Measurements from ENCODE around the gene TTC32.
A peak's percentile ranks its signal among the peaks of the same experiment; 100 is the strongest.
"Not testable (repeated sequence)": the region's sequence is repeated elsewhere in the genome, so short reads cannot be mapped to it uniquely, and the experiment has no call there.

The TTC32 gene

DNA sequence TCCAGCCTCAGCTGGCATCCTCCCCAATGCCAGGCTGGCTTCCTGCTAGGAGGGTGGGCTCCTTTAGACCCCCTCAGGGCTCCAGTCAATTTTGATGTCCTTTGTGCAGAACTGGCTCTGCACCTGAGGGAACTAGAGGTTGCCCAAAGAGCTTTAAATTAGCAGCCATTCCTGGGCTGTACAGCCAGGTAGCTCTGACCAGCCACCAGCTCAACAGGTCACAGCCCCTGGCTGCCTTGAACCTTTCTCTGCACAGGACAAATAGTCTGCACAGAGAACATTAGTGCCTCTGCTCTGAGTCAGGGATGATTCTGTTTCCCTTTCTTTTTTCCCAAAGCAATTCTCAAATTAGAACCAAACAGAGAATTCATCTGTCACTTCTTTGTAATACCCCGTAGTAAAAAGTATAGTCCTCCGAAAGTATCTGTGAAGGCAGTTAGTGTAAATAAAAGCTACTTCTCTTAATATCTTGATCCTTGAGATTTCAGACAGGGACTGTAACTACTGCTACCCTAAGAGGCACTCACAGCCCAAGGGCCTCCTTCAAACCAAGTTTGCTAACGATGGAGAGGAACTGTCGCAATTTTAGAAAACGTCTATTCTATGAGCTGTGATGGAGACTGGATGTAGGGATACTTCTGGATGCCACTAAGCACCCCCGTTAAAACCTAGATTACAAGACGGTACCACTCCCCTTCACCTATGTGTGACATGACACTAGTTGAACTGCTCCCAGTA is 3.0 kb downstream of the TTC32 start:
- no peak for DNase-seq

DNA sequence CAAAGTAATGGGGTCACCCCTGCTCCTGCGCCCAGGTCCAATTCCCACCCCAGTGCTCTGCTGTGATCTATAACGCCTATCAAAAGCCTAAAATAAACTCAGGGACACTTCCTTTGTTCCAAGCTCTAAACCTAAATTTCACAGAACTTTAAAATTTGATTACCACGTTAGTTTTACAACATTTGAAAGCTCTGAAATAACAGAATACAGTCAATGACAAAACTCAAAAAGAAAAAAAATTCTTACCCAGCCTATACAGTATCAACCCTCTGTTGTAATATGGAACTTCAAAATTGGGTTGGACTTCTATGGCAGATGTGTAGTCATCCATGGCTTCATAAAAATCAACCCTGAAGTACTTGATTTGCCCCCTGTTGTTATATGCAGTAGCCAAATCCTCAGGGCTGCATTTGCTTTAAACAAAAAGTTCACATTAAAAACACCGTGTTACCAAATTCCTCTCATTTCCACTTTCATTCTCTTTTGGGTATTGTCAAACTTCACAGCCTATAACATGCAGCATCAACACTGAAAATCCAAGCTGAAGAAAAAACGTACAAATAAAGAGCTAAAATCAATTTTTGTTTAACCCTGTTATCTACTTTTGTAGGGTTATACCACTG is 4.0 kb downstream of the TTC32 start:
- DNase-seq = no peak

DNA sequence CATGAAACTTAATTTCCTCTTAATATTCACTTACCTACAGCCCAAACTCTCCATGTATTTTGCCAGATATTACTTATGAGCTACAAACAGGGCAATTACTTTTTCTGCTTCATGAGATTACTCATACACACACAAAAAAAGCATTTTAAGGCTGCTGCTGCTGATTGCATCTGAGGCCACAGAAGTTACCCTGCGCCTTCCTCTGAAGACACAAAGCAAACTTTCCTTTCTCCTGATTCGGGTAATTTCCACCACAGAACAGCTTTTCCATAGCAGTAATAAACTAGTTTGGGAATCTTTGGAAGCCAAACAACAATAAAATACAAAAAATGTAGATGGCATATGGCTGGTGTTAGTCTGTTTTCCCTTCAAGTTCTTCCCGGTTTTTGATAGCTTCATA is 6.2 kb downstream of the TTC32 start:
- DNase-seq = no peak

DNA sequence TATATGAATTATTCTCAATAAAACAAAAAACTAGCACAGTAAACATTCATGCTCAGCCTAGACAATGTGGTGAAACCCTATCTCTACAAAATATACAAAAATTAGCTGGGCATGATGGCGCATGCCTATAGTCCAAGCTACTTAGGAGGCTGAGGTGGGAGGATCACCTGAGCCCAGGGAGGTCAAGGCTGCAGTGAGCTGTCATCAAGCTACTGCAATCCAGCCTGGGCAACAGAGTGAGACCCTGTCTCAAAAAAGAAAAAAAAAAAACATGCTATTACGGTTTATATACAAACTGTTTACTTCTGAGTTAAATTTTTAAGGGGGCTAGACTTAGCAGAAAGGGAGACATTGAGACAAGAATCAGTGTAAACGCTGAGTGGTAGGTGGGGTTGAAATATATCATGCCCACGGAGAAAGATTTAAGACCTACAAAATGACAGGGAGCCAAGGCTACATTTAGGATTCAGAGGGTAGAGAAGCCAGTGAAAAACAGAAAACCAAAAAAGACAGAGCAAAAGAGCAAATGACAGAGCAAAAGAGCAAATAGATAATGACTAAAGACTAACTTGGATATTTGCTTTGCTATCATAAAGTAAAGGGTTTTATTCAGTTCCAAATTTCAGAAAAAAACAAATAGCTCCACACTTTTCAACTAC is 7.5 kb downstream of the TTC32 start:
- no peak for DNase-seq

DNA sequence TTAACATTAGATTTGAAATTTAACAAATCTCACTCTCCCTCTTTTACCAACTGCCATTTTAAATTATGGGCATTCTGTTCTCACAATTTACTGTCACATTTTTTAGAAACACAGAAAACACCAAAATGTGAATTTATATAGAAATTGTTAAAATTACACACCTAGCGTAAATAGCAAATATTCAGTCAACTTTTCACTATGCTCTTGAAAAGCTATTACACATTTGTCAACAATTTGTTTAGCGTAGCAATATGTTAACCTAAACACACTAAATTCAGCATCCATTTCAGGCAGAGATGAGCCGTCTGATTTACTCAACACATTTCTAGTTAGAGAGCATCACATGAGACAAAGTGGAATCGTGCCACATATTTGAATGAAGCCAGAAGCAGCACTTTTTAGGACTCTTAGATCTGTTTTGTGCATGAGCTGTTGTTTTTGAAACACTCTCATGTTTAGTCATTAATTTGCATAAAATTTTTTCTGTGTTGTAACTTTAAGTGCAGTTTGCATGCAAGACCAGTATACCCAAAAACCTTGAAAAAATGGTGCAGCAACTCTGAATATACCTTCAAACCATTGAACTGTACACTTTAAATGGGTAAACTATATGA is 8.2 kb downstream of the TTC32 start:
- no peak for DNase-seq

DNA sequence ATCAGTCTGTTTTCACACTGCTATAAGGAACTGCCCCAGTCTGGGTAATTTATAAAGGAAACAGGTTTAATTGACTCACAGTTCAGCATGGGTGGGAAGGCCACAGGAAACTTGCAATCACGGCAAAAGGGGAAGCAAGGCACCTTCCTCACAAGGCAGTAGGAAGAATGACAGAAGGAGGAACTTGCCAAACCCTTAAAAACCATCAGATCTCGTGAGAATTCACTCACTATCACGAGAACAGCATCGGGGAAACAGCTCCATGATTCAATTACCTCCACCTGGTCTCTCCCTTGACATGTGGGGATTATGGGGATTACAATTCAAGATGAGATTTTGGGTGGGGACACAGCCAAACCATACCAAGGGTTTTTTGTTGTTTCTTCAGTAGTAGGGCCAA is 9.8 kb downstream of the TTC32 start:
- DNase-seq = peak in 1 of 2 donors; percentile 68

DNA sequence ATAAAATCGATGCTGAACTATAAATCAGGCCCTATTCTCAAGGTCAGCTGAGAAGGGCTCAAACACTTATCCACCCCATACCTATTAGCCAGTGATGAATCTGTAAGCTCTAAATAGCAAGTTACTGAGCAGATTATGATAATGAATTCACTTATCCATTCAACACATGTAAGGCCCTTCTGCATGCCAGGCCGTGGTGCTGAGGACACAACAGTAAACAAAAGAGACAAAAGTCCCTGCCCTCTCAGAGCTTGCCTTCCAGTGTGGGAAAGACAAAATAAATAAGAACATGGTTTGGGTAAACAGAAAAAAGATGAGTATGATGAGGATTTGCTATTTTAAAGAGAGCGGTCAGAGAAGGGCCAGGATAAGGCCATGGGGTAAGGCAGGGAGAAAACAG is 11.7 kb downstream of the TTC32 start:
- no peak for DNase-seq

DNA sequence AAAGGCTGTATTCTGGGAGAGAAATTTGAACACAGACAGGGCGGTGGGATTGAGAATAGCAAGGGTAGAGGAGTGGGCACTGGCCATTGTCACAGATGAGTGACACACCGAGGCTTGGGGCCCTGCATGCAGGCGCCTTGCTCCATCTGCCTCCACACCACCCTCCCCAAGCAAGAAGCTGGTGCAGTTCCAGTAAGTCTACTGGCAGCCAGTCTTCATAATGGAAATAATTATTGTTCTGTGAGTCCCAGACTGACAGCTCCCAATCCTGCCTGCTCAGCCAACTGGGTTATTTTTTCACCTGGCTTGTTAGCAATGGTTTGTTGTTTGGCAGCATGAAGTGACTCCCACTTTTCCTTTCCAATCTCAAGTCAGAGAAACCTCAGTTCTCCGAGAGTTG is 13.0 kb downstream of the TTC32 start:
- no peak for DNase-seq

DNA sequence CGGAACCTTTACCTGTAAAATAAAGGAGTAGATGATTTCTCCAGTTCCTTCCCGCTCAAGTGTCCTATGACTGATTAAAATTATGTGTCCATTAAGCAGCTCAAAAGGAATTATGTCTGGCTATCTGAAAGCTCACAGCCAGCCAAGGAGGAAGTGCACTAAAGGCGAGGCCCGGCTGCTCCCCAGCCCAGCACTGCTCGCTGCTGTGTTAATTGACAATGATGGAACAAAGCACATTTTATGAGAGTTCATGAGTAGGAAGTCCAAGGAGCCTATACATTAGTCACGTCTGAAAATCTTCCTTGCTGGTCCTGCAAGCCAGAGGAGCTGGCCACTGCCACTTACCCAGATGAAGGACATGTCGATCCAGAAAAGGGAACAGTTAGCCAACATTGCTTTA is 14.3 kb downstream of the TTC32 start:
- DNase-seq = no peak

DNA sequence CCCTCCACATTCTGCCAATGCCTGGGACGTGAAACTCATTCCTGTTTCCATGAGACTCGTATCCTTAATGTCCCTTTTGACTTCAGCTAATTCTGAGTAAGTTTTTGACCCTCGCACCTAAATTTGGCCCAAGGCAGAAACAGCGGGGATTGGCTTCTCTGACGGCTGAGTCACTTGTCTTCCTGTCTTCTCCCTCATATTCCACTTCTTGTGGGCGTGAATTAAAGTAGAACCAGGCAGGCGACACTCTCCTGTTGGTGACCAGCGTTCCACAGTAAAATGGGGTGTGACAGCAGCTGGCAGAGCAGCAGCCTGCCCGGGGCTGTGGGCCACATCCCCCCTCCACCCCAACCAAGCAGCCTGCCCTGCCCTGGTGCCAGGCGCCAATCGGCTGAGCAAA is 15.5 kb downstream of the TTC32 start:
- no peak for DNase-seq

DNA sequence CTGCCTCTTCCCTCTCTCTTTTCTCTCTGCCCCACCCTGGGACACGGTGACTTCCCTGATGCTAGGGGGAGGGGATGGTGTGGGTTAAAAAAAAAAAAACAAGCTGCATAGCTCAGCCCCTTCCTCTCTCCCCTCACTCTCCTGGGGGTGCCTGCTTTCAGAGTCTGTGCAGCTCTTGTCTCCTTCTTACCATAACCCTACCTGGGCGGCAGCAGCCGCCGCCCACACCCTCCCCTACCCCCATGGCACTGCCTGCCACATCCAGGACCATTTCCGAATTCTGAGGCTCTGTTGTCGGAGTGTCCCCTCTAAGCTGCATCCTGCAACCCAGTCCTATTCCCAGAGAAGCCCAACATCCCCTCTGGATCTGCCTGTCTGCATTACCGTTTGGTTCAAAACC is 16.0 kb downstream of the TTC32 start:
- DNase-seq = no peak

DNA sequence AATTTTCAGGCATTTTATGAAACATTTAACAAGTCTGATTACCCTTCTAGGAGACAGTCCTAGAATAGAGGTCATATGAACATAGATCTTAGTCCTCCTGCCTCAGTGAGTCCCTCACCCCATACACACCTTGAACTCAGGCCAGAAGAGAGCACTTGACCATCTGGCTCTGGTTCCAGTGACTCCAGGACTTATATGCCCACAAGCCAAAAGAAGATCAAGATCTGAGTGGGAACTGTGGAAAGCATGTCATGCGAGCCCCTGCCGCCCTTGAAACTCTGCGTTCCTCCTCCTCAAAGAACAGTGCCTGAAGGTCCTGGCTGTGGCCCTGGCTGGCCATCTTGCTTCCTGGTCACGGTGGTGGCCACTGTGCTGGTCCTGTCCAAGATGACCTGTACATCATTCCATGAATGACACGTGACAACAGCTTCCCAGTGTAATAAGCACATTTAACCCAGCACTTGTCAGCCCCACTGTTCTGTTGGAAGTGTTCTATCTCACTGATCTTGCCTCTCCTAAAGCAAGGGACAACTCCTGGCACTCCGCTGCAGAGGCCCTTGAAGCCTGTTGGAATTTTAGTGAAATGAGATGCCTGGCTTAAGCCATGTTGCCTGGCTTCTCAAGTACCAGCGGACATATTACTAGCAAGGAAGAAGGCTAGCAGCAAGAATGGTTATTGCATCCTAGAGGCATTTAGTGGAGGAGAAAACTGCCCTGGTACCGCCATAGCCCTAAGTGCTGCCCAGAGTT is 17.6 kb downstream of the TTC32 start:
- no peak for DNase-seq

DNA sequence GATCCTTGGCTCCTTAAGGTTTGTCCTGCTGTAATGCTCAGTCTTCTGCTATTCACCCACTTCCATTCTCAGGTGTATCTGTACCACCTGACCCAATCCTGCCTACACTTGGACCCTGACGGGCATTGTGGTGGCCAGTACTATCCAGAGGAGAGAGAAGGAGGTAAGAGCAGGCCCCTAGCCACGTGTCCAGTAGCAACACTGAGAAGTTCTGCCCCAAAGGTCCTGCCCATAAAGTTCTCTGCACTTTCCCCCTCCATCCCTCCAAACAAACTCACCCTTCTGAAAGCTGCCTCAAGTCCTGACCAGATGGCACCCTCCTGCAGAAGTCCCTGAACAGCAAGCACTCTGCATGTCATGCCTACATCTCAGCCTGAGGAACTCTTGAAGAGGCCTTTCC is 18.3 kb downstream of the TTC32 start:
- DNase-seq = no peak

DNA sequence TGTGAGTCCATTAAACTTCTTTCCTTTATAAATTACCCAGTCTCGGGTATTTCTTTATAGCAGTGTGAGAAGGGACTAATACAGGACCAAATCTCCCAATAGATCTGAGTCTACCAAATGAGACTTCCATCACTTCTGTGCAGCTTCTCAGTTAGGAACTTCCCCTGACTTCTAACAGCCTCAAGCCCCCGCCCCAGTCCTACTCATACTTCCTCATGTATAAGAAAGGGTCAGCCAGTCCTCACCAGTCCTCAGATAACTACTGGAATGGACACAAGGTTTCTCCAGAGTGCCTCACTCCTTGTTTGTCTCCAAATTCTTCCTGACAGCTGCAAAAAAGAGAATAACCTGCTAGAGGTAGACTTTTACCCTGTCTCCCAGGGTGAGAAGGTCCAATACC is 19.5 kb downstream of the TTC32 start:
- no peak for DNase-seq

DNA sequence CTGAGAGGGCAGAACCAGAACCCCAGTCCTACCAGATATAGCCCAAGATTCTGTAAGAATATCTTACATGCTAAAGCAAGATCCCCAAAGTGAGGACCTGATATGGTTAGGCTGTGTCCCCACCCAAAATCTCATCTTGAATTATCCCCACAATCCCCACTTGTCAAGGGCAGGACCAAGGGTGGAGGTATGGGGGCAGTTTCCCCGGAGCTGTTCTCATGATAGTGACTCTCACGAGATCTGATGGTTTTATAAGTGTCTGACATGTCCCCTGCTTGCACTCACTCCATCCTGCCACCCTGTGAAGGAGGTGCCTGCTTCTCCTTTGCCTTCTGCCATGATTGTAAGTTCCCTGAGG is 19.9 kb downstream of the TTC32 start:
- no peak for DNase-seq

DNA sequence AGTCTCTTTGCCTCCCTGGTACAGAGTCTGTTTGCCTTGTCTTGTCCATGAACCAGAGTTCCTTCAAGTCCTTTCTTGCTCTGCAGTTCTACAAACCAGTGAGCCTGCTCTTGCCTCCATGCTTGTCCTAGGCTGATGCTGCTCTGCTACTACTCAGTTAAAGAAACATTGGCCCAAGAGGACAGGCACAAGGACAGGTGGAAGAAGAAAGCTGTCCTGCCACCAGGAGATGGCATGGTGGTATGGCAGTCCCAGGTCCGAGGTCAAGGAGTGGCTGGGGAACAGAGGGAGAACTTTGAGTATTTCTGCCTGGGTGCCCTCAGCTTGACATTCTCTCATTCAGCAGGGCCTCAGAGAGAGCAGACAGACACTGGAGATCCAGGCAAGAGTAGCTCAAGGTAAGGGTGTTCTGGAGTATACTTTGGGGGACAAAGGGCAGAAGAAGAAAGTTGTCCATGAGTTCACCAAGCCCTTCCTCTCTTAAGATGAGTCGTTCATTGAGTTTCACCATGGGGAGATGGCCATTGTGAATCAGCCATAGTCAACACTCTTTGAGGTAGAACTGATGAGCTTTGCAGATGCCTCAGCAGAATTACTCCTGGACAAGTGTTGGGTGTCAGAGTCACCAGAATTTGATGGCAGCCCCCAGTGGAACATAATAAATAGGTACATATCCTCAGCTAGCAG is 20.4 kb downstream of the TTC32 start:
- DNase-seq = no peak

DNA sequence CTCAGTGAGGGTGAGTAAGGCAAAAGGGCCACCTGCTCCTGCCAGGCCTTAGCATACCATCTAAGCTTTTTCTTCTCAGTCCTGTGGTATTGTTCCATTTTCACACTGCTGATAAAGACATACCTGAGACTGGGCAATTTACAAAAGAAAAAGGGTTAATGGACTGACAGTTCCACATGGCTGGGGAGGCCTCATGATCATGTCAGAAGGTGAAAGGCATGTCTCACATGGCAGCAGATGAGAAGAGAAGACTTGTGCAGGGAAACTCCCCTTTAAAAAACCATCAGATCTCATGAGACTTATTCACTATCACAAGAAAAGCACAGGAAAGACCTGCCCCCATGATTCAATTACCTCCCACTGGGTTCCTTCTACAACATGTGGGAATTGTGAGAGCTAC is 21.6 kb downstream of the TTC32 start:
- DNase-seq = not testable (repeated sequence)

DNA sequence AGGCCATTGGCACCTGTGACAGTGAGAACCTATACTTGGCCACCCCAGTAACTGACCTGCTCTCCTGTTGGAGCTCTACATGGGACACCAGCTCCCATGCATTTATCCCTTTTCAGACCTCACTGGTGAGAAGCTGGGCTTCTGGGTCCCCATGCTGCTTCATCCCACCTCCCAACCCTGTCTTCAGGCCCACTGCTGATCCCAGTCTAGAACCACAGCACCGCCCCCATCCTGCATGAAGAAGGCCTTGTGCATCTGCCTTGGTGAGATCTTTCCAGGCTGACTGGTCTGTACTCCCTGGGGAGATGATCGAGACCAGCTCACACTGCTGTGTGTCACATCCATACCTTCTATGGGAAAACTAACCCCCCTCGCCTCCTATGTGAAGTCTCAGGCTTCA is 22.7 kb downstream of the TTC32 start:
- DNase-seq = no peak

DNA sequence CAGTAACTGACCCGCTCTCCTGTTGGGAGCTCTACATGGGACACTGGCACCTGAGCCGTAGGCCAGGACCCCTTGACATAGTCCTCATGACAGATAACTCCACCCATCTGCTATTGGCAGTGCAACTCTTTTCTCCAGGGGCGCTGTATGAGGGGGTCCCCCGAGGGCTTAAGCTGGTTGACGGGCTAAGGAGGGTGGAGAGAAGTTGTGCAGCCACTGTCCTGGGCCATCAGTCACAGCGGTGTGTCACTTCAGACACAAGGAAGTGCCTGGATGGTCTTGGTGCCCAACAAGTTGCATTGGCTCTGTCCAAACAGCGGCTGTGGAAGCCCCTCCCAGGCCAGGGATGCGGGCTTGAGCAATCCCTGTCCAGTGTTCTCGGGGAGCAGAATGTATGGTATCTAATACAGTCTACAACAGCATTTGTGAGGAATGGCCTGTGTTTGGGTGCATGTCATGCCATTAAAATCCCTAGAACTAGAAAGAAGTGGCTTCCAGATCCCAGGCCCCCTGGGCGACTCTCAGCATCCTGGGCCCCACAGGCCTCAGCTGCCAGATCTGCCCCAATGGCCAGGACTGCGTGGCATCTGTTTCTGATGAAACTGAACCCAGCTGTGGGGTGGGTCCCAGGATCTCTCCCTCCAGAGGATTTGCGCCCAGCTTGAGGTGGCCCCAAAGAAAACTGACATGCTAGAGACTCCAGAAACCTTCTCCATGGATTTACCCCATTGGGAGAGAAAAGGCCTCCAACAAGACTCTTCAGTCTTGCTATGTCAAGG is 23.3 kb downstream of the TTC32 start:
- DNase-seq = no peak

DNA sequence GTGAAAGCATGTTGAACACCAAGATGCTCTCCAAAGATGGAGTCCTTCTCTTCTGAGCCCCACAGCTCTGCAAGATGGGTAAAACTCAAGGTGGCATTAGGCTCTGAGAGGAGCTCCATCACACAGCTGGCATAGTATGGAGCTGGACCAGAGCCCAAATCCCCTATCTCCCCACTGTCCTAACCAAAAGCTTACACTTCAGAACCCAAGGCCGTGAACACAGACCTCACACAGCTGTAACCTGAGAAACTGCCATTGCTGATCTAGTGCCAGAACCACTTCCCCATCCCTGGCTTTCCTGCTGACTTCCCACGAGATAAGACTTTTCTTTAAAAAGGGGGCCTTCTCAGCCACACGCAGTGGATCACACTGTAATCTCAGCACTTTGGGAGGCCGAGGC is 25.0 kb downstream of the TTC32 start:
- DNase-seq = no peak

DNA sequence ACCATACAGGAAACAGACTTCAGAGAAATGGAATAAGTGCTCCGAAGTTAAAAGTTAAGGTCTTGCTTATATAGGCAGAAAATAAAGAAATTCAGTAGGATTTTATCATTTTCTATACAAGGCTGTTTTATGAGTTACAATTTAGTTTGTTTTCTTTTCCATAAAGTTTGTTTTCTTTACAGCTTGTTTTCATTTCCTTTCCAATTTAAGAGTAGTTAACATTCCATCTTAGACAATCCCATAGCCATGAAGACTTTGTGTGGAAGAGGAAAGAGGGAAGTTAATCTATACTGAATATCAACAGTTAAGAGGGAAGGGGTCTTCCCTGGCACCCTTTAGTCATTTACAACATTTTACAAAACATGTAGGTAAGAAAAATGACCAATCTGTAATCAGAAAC is 26.5 kb downstream of the TTC32 start:
- DNase-seq = no peak

DNA sequence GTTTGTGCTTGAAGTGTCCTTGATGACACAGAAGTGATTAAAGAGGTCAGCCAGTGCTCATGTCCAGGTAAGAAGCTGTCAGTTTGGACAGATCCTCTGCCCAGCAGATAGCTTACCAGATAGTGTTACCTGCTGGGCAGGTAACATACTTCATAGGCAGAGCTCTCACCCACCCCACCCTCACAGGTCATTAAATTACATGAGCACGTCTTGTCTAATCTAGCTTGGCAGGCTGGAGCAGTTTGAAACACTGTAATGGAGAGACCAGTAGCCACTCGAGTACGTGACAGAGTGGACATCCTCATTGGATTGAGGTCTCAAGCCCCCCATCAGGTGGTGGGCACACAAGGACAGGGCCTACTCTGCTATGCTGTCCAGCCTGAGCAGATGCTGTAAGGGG is 27.1 kb downstream of the TTC32 start:
- DNase-seq = no peak
